ENCODE measurements around the gene NOS2.

The NOS2 gene

GRCh38 chr17:27721797-27722196, 78.5 kb downstream of the NOS2 start:
- Mint-ChIP-seq H3K4me3 (no peak overlapping the region), H3K36me3 (ENCODE audit: low read depth) (no peaks in the 10 kb centered on the region), H3K27ac (no peak overlapping the region), H3K4me1 (ENCODE audit: low read depth) (no peaks in the 10 kb centered on the region), H3K9me3 (no peaks in the 10 kb centered on the region), H3K27me3 (ENCODE audit: low read depth) (no peaks in the 10 kb centered on the region)
- no peak for DNase-seq (ENCODE audit: low spot score)
